ENCODE measurements around the gene KRTAP10-5.
"Not testable (repeated sequence)": the region's sequence is repeated elsewhere in the genome, so short reads cannot be mapped to it uniquely, and the experiment has no call there.

The KRTAP10-5 gene

GRCh38 chr21:44580231-44580821 is at the start of gene KRTAP10-5:
Gene KRTAP10-5 (minus strand): TSS chr21:44580604. CDS start chr21:44580578, 26 bp downstream.
- not testable (repeated sequence) for H2AFZ ChIP-seq (ENCODE audit: low read depth, low read length); H3K9me3 ChIP-seq (ENCODE audit: insufficient read depth, low read length); H4K20me1 ChIP-seq (ENCODE audit: insufficient read depth, low read length); H3K27ac ChIP-seq (ENCODE audit: low read length); H3K4me3 ChIP-seq (ENCODE audit: low read length); H3K79me2 ChIP-seq (ENCODE audit: low read length); H3K4me2 ChIP-seq (ENCODE audit: low read length); H3K9ac ChIP-seq (ENCODE audit: low read length); H3K27me3 ChIP-seq (ENCODE audit: low read depth, low read length); H3K36me3 ChIP-seq (replicated peaks; ENCODE audit: low read depth, low read length)
- H3K4me1 ChIP-seq (ENCODE audit: low read length), result peaks cover 10% of the 10 kb centered on the region

GRCh38 chr21:44628707-44629391 is 48.4 kb upstream of the KRTAP10-5 start:
- Histone ChIP-seq H3K4me3 (ENCODE audit: low read length) (no peak overlapping the region), H3K4me1 (ENCODE audit: low read length) (no peaks in the 10 kb centered on the region), H4K20me1 (ENCODE audit: insufficient read depth, low read length) (no peaks in the 10 kb centered on the region), H3K79me2 (ENCODE audit: low read length) (no peaks in the 10 kb centered on the region), H3K9ac (ENCODE audit: low read length) (no peak overlapping the region), H3K27me3 (ENCODE audit: low read depth, low read length) (no peaks in the 10 kb centered on the region), H3K4me2 (ENCODE audit: low read length) (no peak overlapping the region), H3K9me3 (ENCODE audit: insufficient read depth, low read length) (0 out of 2 replicates have a peak, but pooled peaks cover 6% of the 10 kb centered on the region), H2AFZ (ENCODE audit: low read depth, low read length) (no peak overlapping the region), H3K27ac (ENCODE audit: low read length) (no peak overlapping the region), H3K36me3 (replicated peaks; ENCODE audit: low read depth, low read length) (no peaks in the 10 kb centered on the region)
- TF ChIP-seq EZH2phosphoT487 (IDR thresholded peaks at IDR 0.05; ENCODE audit: low read depth), result no peak
- TF ChIP-seq CTCF (IDR thresholded peaks at IDR 0.05; ENCODE audit: low read depth, low read length), result no peak

DNA sequence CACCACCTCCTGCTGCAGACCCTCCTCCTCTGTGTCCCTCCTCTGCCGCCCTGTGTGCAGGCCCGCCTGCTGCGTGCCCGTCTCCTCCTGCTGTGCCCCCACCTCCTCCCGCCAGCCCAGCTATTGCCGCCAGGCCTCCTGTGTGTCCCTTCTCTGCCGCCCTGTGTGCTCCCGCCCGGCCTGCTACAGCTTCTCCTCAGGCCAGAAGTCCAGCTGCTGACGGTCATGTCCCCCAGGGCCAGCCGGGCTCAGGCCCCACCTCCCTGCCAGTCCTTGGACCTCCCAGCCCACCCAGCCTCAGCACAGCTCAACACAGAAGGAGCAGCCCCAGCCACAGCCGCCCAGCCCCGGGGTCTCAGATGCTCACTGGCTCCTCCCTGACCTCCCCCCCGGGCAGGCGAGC is 47.4 kb upstream of the KRTAP10-5 start:
- not testable (repeated sequence) for H3K9ac ChIP-seq (ENCODE audit: low read length); H3K27ac ChIP-seq (ENCODE audit: low read length); H3K4me3 ChIP-seq (ENCODE audit: low read length); H3K27me3 ChIP-seq (ENCODE audit: low read depth, low read length); H3K4me1 ChIP-seq (ENCODE audit: low read length); H4K20me1 ChIP-seq (ENCODE audit: insufficient read depth, low read length); H3K9me3 ChIP-seq (ENCODE audit: insufficient read depth, low read length); H3K36me3 ChIP-seq (replicated peaks; ENCODE audit: low read depth, low read length); H3K79me2 ChIP-seq (ENCODE audit: low read length); H3K4me2 ChIP-seq (ENCODE audit: low read length); H2AFZ ChIP-seq (ENCODE audit: low read depth, low read length)

DNA sequence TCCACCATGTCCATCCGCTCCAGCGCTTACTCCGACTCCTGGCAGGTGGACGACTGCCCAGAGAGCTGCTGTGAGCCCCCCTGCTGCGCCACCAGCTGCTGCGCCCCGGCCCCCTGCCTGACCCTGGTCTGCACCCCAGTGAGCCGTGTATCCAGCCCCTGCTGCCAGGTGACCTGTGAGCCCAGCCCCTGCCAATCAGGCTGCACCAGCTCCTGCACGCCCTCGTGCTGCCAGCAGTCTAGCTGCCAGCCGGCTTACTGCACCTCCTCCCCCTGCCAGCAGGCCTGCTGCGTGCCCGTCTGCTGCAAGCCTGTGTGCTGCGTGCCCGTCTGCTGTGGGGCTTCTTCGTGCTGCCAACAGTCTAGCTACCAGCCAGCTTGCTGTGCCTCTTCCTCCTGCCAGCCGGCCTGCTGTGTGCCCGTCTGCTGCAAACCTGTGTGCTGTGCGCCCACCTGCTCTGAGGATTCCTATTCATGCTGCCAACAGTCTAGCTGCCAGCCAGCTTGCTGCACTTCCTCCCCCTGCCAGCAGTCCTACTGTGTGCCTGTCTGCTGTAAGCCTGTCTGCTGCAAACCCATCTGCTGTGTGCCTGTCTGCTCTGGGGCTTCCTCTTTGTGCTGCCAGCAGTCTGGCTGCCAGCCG is 46.9 kb upstream of the KRTAP10-5 start:
- H3K27me3 ChIP-seq (ENCODE audit: low read depth, low read length); H3K4me2 ChIP-seq (ENCODE audit: low read length); H2AFZ ChIP-seq (ENCODE audit: low read depth, low read length); H3K36me3 ChIP-seq (replicated peaks; ENCODE audit: low read depth, low read length); H3K4me3 ChIP-seq (ENCODE audit: low read length); H3K79me2 ChIP-seq (ENCODE audit: low read length); H4K20me1 ChIP-seq (ENCODE audit: insufficient read depth, low read length); H3K27ac ChIP-seq (ENCODE audit: low read length); H3K9ac ChIP-seq (ENCODE audit: low read length); H3K4me1 ChIP-seq (ENCODE audit: low read length); H3K9me3 ChIP-seq (ENCODE audit: insufficient read depth, low read length): not testable (repeated sequence)

DNA sequence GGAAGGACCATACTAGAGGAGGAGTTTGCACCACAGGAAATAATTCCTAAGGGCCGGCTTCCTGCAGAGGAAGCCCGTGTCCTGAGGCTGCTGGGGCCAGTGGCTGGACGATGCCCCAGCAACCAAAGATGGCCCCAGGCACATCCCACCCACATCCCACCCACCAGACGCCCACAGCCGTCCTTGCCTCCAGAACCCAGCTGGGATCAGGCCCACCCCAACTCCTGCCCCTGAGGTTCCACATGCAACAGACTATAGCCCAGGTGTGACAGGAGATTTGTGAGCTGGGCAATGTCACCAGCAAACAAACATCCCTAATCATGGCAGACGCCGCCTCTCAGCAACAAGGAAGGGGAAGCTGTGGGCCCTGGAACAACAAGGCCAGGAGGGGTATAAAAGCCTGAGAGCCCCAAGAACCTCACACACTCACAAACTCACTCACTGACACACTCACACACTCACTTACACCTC is 46.3 kb upstream of the KRTAP10-5 start, which contains the start of gene KRTAP10-9:
KRTAP10-9 (plus strand) TSS at position 421 of the 471 bp plus-strand sequence. CDS start 79 bp downstream, outside the sequence.
- no peaks in the 10 kb centered on the region for H3K36me3 ChIP-seq (replicated peaks; ENCODE audit: low read depth, low read length)
- no peaks in the 10 kb centered on the region for H3K27me3 ChIP-seq (ENCODE audit: low read depth, low read length)
- no peak within 1 kb of the TSS for H3K4me2 ChIP-seq (ENCODE audit: low read length)
- no peak within 1 kb of the TSS for H2AFZ ChIP-seq (ENCODE audit: low read depth, low read length)
- no peaks in the 10 kb centered on the region for H4K20me1 ChIP-seq (ENCODE audit: insufficient read depth, low read length)
- no peak within 1 kb of the TSS for H3K9ac ChIP-seq (ENCODE audit: low read length)
- no peak within 1 kb of the TSS for H3K27ac ChIP-seq (ENCODE audit: low read length)
- H3K79me2 ChIP-seq (ENCODE audit: low read length), result no peaks in the 10 kb centered on the region
- no peaks in the 10 kb centered on the region for H3K4me1 ChIP-seq (ENCODE audit: low read length)
- H3K4me3 ChIP-seq (ENCODE audit: low read length), result no peak within 1 kb of the TSS
- H3K9me3 ChIP-seq (ENCODE audit: insufficient read depth, low read length), result 0 out of 2 replicates have a peak, but pooled peaks cover 6% of the 10 kb centered on the region
- no peak for TF ChIP-seq CTCF (IDR thresholded peaks at IDR 0.05; ENCODE audit: low read depth, low read length)
- TF ChIP-seq EZH2phosphoT487 (IDR thresholded peaks at IDR 0.05; ENCODE audit: low read depth), result no peak
